Hepatic stellate cell (primary cell): ENCODE measurements around the gene ARHGAP20.
"Not testable (repeated sequence)": the region's sequence is repeated elsewhere in the genome, so short reads cannot be mapped to it uniquely, and the experiment has no call there.

Source experiments
- DNase-seq: peaks from one replicate; pipeline ENCODE4 v3.0.0; 2011; ENCODE audit warnings: low spot score

ARHGAP20 gene

GRCh38 chr11:110715541-110715940, 3.3 kb upstream of the ARHGAP20 start:
- peak; percentile 39 for DNase-seq

- no peak for DNase-seq
These were observed 1.2 kb upstream of the ARHGAP20 start for GRCh38 chr11:110713449-110713776.

- peak; percentile 34 for DNase-seq
These were observed 617 bp upstream of the ARHGAP20 start for GRCh38 chr11:110712659-110713448.

- no peak for DNase-seq
These were observed 825 bp downstream of the ARHGAP20 start for GRCh38 chr11:110711448-110711775.

GRCh38 chr11:110710628-110711381, 1.4 kb downstream of the ARHGAP20 start:
- peak; percentile 37 for DNase-seq

- DNase-seq, result no peak
These were observed 7.9 kb downstream of the ARHGAP20 start for GRCh38 chr11:110704210-110704864.

- no peak for DNase-seq
These were observed 20.3 kb downstream of the ARHGAP20 start for GRCh38 chr11:110691926-110692325.

GRCh38 chr11:110689306-110689705, 22.9 kb downstream of the ARHGAP20 start:
- DNase-seq, result no peak

- peak; percentile 14 for DNase-seq
These were observed 32.8 kb downstream of the ARHGAP20 start for GRCh38 chr11:110679323-110679975.

GRCh38 chr11:110675548-110675947, 36.7 kb downstream of the ARHGAP20 start:
- DNase-seq, result no peak

GRCh38 chr11:110665689-110666465, 46.4 kb downstream of the ARHGAP20 start:
- DNase-seq, result no peak

GRCh38 chr11:110655967-110656366, 56.3 kb downstream of the ARHGAP20 start:
- DNase-seq, result no peak

GRCh38 chr11:110654456-110654855, 57.8 kb downstream of the ARHGAP20 start:
- DNase-seq, result no peak

GRCh38 chr11:110645253-110645652, 67.0 kb downstream of the ARHGAP20 start:
- no peak for DNase-seq

GRCh38 chr11:110634370-110634769, 77.9 kb downstream of the ARHGAP20 start:
- DNase-seq, result no peak

- DNase-seq, result no peak
These were observed 80.7 kb downstream of the ARHGAP20 start for GRCh38 chr11:110631551-110631950.

GRCh38 chr11:110629594-110629993, 82.6 kb downstream of the ARHGAP20 start:
- no peak for DNase-seq

GRCh38 chr11:110621826-110622225, 90.4 kb downstream of the ARHGAP20 start:
- DNase-seq, result peak; percentile 7

GRCh38 chr11:110619366-110619765, 92.9 kb downstream of the ARHGAP20 start:
- DNase-seq, result not testable (repeated sequence)

- DNase-seq, result no peak
These were observed 98.2 kb downstream of the ARHGAP20 start for GRCh38 chr11:110614031-110614430.

- DNase-seq, result peak; percentile 7
These were observed 98.9 kb downstream of the ARHGAP20 start for GRCh38 chr11:110613197-110613918.
